ENCODE measurements around the gene DDAH1.

The DDAH1 gene

DNA sequence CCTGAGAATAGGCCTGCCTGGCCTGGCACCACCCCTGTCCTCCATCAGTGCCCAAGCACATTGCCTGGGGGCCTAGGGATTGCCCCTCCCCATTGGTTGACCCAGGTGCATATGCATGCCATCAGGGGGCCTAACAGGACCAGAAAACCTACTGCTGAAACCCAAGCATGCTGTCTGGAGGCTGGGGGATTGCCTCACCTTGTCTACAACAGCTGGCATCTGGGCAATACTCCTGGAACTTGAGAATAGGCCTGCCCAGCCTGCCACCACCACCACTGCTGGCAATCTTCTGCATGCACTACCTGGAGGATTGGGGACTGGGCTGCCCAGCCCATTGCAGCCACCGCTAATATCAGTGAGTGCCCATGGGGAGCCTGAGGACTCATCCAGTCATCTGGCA lies 132.4 kb downstream of the DDAH1 start:
- no peak overlapping the region for H3K4me3 ChIP-seq (ENCODE audit: control insufficient read depth in 1 of 7, extremely low read depth in 1 of 7, insufficient read depth in 4 of 7, low read depth in 2 of 7, low read length in 6 of 7)
- no peaks in the 10 kb centered on the region for H3K27me3 ChIP-seq (replicated peaks in 2 of 5; ENCODE audit: control insufficient read depth in 4 of 5, insufficient read depth in 5 of 5, low read length in 4 of 5)
- H3K27ac ChIP-seq (ENCODE audit: insufficient read depth in 1 of 2, low read depth in 1 of 2, low read length in 2 of 2, poor library complexity in 1 of 2, severe bottlenecking in 2 of 2) = no peak overlapping the region
- DNase-seq = no peak
- ChIA-PET POLR2A (no interaction called here), CTCF (no interaction called here)
- peaks cover 0 to 18% (median 5%) of the 10 kb centered on the region in 4 experiments for H3K4me1 ChIP-seq (ENCODE audit: control extremely low read depth in 1 of 4, control insufficient read depth in 4 of 4, insufficient read depth in 4 of 4, low read length in 3 of 4)
- no peaks in the 10 kb centered on the region for H3K36me3 ChIP-seq (ENCODE audit: control insufficient read depth in 4 of 4, insufficient read depth in 4 of 4, low read length in 3 of 4)
- H3K9me3 ChIP-seq (ENCODE audit: control extremely low read depth in 1 of 5, control insufficient read depth in 4 of 5, insufficient read depth in 2 of 5, low read depth in 1 of 5, low read length in 4 of 5) = peaks cover 0 to 13% (median 9%) of the 10 kb centered on the region in 5 experiments
- no CpG with 5 or more reads among the region's 1 CpG for WGBS (ENCODE audit: insufficient coverage)

DNA sequence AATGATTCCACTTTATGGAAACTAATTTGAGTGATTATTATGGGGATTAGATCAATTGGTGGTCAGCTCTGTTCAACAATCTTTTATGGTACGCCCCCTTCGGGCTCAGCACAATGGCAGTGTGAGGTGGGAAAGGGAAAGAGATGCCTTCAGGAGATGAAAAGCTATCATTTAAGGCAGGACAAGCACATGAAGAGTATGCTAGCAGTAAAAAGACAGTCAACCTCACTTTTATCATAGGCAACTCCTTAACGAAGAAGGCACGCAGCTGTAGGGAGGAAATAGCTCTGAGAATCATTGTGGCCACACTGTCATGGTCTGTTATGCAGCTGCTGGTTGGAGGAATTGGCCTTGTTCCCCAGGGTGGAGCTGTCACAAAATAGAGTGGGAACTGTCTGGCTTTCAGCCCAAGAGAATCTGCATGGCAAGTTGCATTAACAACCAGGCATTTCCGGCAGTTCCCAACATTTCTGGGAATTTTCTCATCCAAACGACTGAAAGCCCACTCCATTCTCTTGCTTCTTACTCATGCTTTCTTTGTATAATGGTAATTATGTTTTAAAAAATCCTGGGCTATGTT lies 134.2 kb downstream of the DDAH1 start:
- peaks cover 0 to 26% (median 11%) of the 10 kb centered on the region in 4 experiments for H3K4me1 ChIP-seq (ENCODE audit: control extremely low read depth in 1 of 4, control insufficient read depth in 4 of 4, insufficient read depth in 4 of 4, low read length in 3 of 4)
- DNase-seq = peak in 2 of 3 donors; percentile 19 to 25
- H3K27me3 ChIP-seq (replicated peaks in 2 of 5; ENCODE audit: control insufficient read depth in 4 of 5, insufficient read depth in 5 of 5, low read length in 4 of 5) = no peaks in the 10 kb centered on the region
- ChIA-PET POLR2A (no interaction called here), CTCF (no interaction called here)
- H3K27ac ChIP-seq (ENCODE audit: insufficient read depth in 1 of 2, low read depth in 1 of 2, low read length in 2 of 2, poor library complexity in 1 of 2, severe bottlenecking in 2 of 2) = no peak overlapping the region
- peaks cover 0 to 13% (median 9%) of the 10 kb centered on the region in 5 experiments for H3K9me3 ChIP-seq (ENCODE audit: control extremely low read depth in 1 of 5, control insufficient read depth in 4 of 5, insufficient read depth in 2 of 5, low read depth in 1 of 5, low read length in 4 of 5)
- H3K36me3 ChIP-seq (ENCODE audit: control insufficient read depth in 4 of 4, insufficient read depth in 4 of 4, low read length in 3 of 4) = no peaks in the 10 kb centered on the region
- WGBS (ENCODE audit: insufficient coverage) = 100% methylated on average over 2 of the region's 6 CpGs
- H3K4me3 ChIP-seq (ENCODE audit: control insufficient read depth in 1 of 7, extremely low read depth in 1 of 7, insufficient read depth in 4 of 7, low read depth in 2 of 7, low read length in 6 of 7) = no peak overlapping the region

DNA sequence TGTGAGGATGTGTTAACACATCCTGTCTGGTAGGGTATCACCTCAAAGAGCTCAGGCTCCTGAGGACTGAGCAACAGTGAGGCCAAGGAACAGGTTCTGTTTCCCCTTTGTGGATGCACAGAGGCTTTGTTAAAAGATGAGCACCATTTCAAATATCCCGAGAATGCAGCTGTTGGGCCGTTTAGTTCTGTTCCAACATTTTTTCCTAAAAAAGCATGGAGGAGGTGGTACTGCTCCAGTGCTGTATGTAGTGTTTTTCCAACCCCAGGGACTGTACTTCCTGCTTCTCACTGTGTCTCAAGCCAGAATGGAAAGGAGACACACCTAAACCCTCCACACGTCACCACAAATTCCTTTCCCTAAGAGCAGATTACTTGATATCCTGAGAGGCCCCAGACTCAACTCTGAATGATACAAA lies 134.7 kb downstream of the DDAH1 start:
- Histone ChIP-seq H3K36me3 (ENCODE audit: control insufficient read depth in 4 of 4, insufficient read depth in 4 of 4, low read length in 3 of 4) (no peaks in the 10 kb centered on the region), H3K27ac (ENCODE audit: insufficient read depth in 1 of 2, low read depth in 1 of 2, low read length in 2 of 2, poor library complexity in 1 of 2, severe bottlenecking in 2 of 2) (no peak overlapping the region), H3K4me1 (ENCODE audit: control extremely low read depth in 1 of 4, control insufficient read depth in 4 of 4, insufficient read depth in 4 of 4, low read length in 3 of 4) (peaks cover 0 to 23% (median 11%) of the 10 kb centered on the region in 4 experiments), H3K4me3 (ENCODE audit: control insufficient read depth in 1 of 7, extremely low read depth in 1 of 7, insufficient read depth in 4 of 7, low read depth in 2 of 7, low read length in 6 of 7) (no peak overlapping the region), H3K27me3 (replicated peaks in 2 of 5; ENCODE audit: control insufficient read depth in 4 of 5, insufficient read depth in 5 of 5, low read length in 4 of 5) (no peaks in the 10 kb centered on the region), H3K9me3 (ENCODE audit: control extremely low read depth in 1 of 5, control insufficient read depth in 4 of 5, insufficient read depth in 2 of 5, low read depth in 1 of 5, low read length in 4 of 5) (peaks cover 0 to 13% (median 9%) of the 10 kb centered on the region in 5 experiments)
- no peak for DNase-seq
- 85% methylated on average over 2 of the region's 3 CpGs for WGBS (ENCODE audit: insufficient coverage)
- ChIA-PET POLR2A (no interaction called here), CTCF (interaction anchor here (1.3 kb wide), 1 partner anchor 10 kb away, joined by 4 read pairs; no protein-coding TSS in a partner anchor)

DNA sequence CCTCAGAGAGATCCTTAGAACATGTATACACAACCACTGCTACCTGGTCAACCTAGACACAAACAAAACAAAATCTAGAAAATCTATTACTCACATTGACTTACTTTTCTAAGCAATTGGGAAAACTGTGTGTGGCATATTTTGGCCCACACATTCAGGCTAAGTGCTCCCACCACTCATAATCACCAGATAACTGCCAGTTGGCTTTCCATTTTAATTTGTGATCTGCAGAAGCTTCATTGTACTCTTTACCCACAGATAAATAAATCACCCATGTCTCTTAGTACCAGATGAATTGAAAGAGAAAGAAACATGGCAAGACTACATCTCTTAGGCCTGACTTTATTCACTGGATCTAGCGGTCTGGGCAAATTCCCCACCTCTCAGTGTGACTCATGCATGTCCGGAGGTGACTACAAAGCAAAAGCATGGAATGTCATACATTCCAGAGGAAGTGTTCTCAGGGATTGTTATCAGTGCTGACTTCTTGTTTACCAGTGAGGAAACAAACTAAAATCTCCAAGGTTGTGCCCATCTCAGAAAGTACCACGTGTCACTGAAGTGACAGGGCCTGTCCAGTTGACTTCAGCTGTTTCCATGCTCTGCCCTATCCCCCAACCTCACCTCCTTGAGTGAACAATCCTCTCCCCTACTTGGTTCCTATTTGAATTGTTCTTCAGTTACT lies 136.1 kb downstream of the DDAH1 start:
- Histone ChIP-seq H3K27me3 (replicated peaks in 2 of 5; ENCODE audit: control insufficient read depth in 4 of 5, insufficient read depth in 5 of 5, low read length in 4 of 5) (no peaks in the 10 kb centered on the region), H3K9me3 (ENCODE audit: control extremely low read depth in 1 of 5, control insufficient read depth in 4 of 5, insufficient read depth in 2 of 5, low read depth in 1 of 5, low read length in 4 of 5) (peaks cover 0 to 8% (median 6%) of the 10 kb centered on the region in 5 experiments), H3K36me3 (ENCODE audit: control insufficient read depth in 4 of 4, insufficient read depth in 4 of 4, low read length in 3 of 4) (no peaks in the 10 kb centered on the region), H3K27ac (ENCODE audit: insufficient read depth in 1 of 2, low read depth in 1 of 2, low read length in 2 of 2, poor library complexity in 1 of 2, severe bottlenecking in 2 of 2) (no peak overlapping the region), H3K4me3 (ENCODE audit: control insufficient read depth in 1 of 7, extremely low read depth in 1 of 7, insufficient read depth in 4 of 7, low read depth in 2 of 7, low read length in 6 of 7) (no peak overlapping the region), H3K4me1 (ENCODE audit: control extremely low read depth in 1 of 4, control insufficient read depth in 4 of 4, insufficient read depth in 4 of 4, low read length in 3 of 4) (peaks cover 0 to 14% (median 9%) of the 10 kb centered on the region in 4 experiments)
- no peak for DNase-seq
- POLR2A ChIA-PET = no interaction called here
- 92% methylated on average over 3 of the region's 3 CpGs for WGBS (ENCODE audit: insufficient coverage)
- CTCF ChIA-PET = interaction anchor here (0.9 to 1.3 kb wide), 3 partner anchors 12 to 24 kb away, joined by 3 to 4 read pairs (median 4); no protein-coding TSS in a partner anchor

DNA sequence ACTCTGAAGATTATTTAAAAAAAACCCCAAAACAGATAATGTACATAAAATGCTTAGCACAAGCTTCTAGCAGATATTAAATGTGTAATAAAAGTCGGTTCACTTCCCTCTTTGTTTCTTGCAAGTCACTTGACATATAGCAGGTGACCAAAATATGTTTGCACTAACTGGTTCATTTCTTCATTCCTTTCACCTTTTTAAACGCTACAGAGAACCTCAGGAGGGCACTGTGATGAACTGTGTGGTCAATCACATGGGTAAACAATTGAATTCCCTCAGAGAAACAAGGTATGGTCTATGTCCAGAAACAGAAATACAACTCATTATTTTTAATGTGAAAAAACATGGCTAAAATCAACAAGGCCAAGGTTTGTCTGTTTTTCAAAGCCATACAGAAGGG lies 137.2 kb downstream of the DDAH1 start:
- POLR2A ChIA-PET = no interaction called here

DNA sequence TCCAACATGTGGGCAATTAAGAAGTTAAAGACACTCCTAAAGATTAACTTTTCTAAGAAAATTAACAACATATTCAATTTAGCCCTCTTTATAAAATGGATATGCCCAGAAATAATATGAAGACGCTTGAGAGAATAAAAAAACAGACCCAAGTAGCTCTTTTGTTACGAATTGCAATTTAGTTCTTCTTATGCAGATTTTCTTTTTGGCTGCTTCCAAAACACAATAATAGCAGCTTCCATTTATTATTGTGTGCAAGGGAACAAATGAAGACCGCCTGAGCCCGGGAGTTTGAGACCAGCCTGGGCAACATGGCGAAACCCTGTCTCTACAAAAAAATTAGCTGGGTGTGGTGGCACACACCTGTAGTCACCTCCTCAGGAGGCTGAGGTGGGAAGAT lies 138.1 kb downstream of the DDAH1 start:
- ChIA-PET CTCF (no interaction called here), POLR2A (no interaction called here)
- Histone ChIP-seq H3K4me1 (ENCODE audit: control extremely low read depth in 1 of 4, control insufficient read depth in 4 of 4, insufficient read depth in 4 of 4, low read length in 3 of 4) (peaks cover 0 to 14% (median 9%) of the 10 kb centered on the region in 4 experiments), H3K36me3 (ENCODE audit: control insufficient read depth in 4 of 4, insufficient read depth in 4 of 4, low read length in 3 of 4) (no peaks in the 10 kb centered on the region), H3K27me3 (replicated peaks in 2 of 5; ENCODE audit: control insufficient read depth in 4 of 5, insufficient read depth in 5 of 5, low read length in 4 of 5) (no peaks in the 10 kb centered on the region), H3K4me3 (ENCODE audit: control insufficient read depth in 1 of 7, extremely low read depth in 1 of 7, insufficient read depth in 4 of 7, low read depth in 2 of 7, low read length in 6 of 7) (no peak overlapping the region), H3K9me3 (ENCODE audit: control extremely low read depth in 1 of 5, control insufficient read depth in 4 of 5, insufficient read depth in 2 of 5, low read depth in 1 of 5, low read length in 4 of 5) (peaks cover 0 to 2% (median 0%) of the 10 kb centered on the region in 5 experiments), H3K27ac (ENCODE audit: insufficient read depth in 1 of 2, low read depth in 1 of 2, low read length in 2 of 2, poor library complexity in 1 of 2, severe bottlenecking in 2 of 2) (no peak overlapping the region)
- WGBS (ENCODE audit: insufficient coverage) = 100% methylated on average over 4 of the region's 5 CpGs
- DNase-seq = no peak

More for the DNA sequence above, 137.2 kb downstream of the DDAH1 start:
- Histone ChIP-seq H3K4me3 (ENCODE audit: control insufficient read depth in 1 of 7, extremely low read depth in 1 of 7, insufficient read depth in 4 of 7, low read depth in 2 of 7, low read length in 6 of 7) (no peak overlapping the region), H3K4me1 (ENCODE audit: control extremely low read depth in 1 of 4, control insufficient read depth in 4 of 4, insufficient read depth in 4 of 4, low read length in 3 of 4) (peaks cover 0 to 14% (median 9%) of the 10 kb centered on the region in 4 experiments), H3K27me3 (replicated peaks in 2 of 5; ENCODE audit: control insufficient read depth in 4 of 5, insufficient read depth in 5 of 5, low read length in 4 of 5) (no peaks in the 10 kb centered on the region), H3K27ac (ENCODE audit: insufficient read depth in 1 of 2, low read depth in 1 of 2, low read length in 2 of 2, poor library complexity in 1 of 2, severe bottlenecking in 2 of 2) (no peak overlapping the region), H3K9me3 (ENCODE audit: control extremely low read depth in 1 of 5, control insufficient read depth in 4 of 5, insufficient read depth in 2 of 5, low read depth in 1 of 5, low read length in 4 of 5) (peaks cover 0 to 6% (median 0%) of the 10 kb centered on the region in 5 experiments), H3K36me3 (ENCODE audit: control insufficient read depth in 4 of 4, insufficient read depth in 4 of 4, low read length in 3 of 4) (no peaks in the 10 kb centered on the region)
- DNase-seq = peak in 2 of 3 donors; percentile 25 to 44
- WGBS (ENCODE audit: insufficient coverage) = no CpG with 5 or more reads among the region's 2 CpGs
- CTCF ChIA-PET = no interaction called here

DNA sequence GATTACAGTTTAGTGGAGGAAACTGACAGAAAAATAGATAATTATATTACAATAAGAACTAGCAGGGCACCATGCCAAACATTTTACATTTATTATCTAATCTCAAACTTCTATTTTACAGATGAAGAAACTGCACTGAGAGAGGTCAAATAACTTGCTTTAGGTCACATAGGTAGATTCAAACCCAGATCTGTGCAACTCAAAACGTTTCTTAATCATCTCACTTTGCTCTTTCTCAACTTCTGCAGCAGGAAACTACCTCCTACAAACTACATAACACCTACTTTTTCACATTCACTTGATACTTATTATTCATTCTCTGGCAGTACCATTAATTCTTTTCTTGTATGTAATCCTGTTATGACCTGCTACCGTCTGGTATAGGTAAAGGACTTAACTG lies 138.6 kb downstream of the DDAH1 start:
- ChIA-PET POLR2A (no interaction called here), CTCF (no interaction called here)
- Histone ChIP-seq H3K4me1 (ENCODE audit: control extremely low read depth in 1 of 4, control insufficient read depth in 4 of 4, insufficient read depth in 4 of 4, low read length in 3 of 4) (peaks cover 0 to 18% (median 11%) of the 10 kb centered on the region in 4 experiments), H3K36me3 (ENCODE audit: control insufficient read depth in 4 of 4, insufficient read depth in 4 of 4, low read length in 3 of 4) (no peaks in the 10 kb centered on the region), H3K9me3 (ENCODE audit: control extremely low read depth in 1 of 5, control insufficient read depth in 4 of 5, insufficient read depth in 2 of 5, low read depth in 1 of 5, low read length in 4 of 5) (peaks cover 0 to 2% (median 0%) of the 10 kb centered on the region in 5 experiments), H3K27me3 (replicated peaks in 2 of 5; ENCODE audit: control insufficient read depth in 4 of 5, insufficient read depth in 5 of 5, low read length in 4 of 5) (no peaks in the 10 kb centered on the region), H3K4me3 (ENCODE audit: control insufficient read depth in 1 of 7, extremely low read depth in 1 of 7, insufficient read depth in 4 of 7, low read depth in 2 of 7, low read length in 6 of 7) (no peak overlapping the region), H3K27ac (ENCODE audit: insufficient read depth in 1 of 2, low read depth in 1 of 2, low read length in 2 of 2, poor library complexity in 1 of 2, severe bottlenecking in 2 of 2) (no peak overlapping the region)
- no peak for DNase-seq
- 90% methylated on average over 1 of the region's 2 CpGs for WGBS (ENCODE audit: insufficient coverage)
